HG03469 (cell line): ENCODE measurements around the gene LDHD.

Experiments used
- ATAC-seq: cut with Tn5 transposase; IDR thresholded peaks from one replicate; pipeline ENCODE4 v1.9.1; 2021; ENCODE audit warnings: mild to moderate bottlenecking, moderate library complexity, moderate number of reproducible peaks; ENCODE audit not compliant: unreplicated experiment

Gene LDHD

GRCh38 chr16:75064403-75065148 is 52.0 kb downstream of the LDHD start:
- ATAC-seq, result no peak

DNA sequence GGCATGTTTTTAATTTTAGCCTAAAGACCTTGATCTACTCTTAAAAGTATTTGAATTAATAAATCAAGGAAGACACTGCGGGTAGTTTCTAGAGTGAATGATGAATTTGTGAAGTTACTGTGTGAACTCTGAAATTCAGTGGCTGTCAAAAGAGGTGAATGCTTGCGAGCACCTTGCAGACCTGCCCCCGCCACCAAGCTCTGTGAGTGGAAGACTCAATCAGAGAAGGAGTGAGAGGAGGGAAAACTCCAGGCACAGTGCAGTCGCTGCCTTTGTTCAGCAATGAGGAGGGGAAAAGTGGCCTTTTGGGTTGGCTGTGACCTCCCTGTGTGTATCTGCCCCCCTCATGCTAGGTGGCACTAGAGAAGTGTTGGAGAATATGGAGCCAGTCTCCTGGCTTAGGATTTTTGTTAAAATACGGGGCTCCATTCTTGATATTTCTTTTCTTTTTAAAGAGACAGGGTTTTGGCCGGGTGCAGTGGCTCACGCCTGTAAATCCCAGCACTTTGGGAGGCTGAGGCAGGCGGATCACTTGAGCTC is 53.0 kb downstream of the LDHD start:
- no peak for ATAC-seq

DNA sequence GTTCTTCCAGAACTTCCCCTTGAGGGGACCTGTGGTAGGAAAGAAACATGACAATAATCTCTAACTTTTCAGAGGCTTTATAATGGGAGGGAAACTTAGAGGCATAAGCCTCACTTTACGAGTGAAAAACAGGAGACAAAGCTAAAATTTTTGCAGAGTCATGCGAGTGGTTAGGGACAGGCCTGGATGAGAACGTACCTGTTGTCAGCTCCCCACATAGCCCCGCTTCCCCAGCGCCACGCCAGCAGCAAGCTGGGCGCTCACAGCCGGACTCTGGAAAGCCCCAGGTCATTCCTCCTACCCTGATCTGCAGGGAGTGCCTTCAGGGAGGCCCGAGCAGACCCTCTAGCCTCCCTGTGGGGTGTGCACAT is 53.6 kb downstream of the LDHD start:
- no peak for ATAC-seq

GRCh38 chr16:75062135-75062975 is 54.2 kb downstream of the LDHD start:
- no peak for ATAC-seq
